GM19328 (cell line): ENCODE data around the gene GRIK3.
"Not testable (repeated sequence)": the region's sequence is repeated elsewhere in the genome, so short reads cannot be mapped to it uniquely, and the experiment has no call there.

Source experiments
- ATAC-seq: cut with Tn5 transposase; IDR thresholded peaks from one replicate; pipeline ENCODE4 v1.9.1; 2021; ENCODE audit warnings: mild to moderate bottlenecking, moderate library complexity; ENCODE audit not compliant: unreplicated experiment

Gene GRIK3

GRCh38 chr1:37034121-37035013 lies at the start of gene GRIK3:
Gene GRIK3, minus strand, starts transcription at chr1:37034515. Its CDS starts 407 bp downstream, at chr1:37034108.
- ATAC-seq: no peak

- ATAC-seq: no peak
Observed at GRCh38 chr1:37084013-37084412, 49.7 kb upstream of the GRIK3 start.

- ATAC-seq: no peak
Observed at GRCh38 chr1:37083603-37084002, 49.3 kb upstream of the GRIK3 start.

DNA sequence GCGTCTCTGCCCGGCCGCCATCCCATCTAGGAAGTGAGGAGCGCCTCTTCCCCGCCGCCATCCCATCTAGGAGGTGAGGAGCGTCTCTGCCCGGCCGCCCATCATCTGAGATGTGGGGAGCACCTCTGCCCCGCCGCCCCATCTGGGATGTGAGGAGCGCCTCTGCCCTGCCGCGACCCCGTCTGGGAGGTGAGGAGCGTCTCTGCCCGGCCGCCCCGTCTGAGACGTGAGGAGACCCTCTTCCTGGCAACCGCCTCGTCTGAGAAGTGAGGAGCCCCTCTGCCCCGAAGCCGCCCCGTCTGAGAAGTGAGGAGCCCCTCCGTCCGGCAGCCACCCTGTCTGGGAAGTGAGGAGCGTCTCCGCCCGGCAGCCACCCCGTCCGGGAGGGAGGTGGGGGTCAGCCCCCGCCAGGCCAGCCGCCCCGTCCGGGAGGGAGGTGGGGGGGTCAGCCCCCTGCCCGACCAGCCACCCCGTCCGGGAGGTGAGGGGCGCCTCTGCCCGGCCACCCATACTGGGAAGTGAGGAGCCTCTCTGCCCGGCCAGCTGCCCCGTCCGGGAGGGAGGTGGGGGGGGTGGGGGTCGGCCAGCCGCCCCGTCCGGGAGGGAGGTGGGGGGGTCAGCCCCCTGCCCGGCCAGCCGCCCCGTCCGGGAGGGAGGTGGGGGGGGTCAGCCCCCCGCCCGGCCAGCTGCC lies 46.1 kb upstream of the GRIK3 start:
- not testable (repeated sequence) for ATAC-seq

- ATAC-seq: no peak
Observed at GRCh38 chr1:37078866-37079265, 44.6 kb upstream of the GRIK3 start.

DNA sequence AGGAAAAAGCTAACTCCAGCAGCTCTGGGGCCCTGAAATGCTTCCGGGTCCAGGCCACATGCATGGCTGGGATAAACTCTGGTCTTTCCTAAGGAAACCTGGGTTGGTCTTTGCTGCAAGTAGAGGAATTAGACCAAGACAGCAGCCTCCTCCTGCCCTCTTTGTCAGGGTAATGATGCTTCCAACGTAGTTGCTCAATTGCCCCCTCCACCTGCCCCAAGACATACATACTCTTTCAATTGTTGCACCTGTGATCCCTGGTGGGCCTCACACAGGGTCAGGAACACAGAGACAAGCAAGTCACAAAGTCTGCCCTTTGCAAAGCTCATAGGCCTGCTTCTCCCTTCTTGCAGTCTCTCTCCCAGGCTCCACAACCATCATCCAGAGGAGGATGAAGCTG lies 41.9 kb upstream of the GRIK3 start:
- no peak for ATAC-seq

DNA sequence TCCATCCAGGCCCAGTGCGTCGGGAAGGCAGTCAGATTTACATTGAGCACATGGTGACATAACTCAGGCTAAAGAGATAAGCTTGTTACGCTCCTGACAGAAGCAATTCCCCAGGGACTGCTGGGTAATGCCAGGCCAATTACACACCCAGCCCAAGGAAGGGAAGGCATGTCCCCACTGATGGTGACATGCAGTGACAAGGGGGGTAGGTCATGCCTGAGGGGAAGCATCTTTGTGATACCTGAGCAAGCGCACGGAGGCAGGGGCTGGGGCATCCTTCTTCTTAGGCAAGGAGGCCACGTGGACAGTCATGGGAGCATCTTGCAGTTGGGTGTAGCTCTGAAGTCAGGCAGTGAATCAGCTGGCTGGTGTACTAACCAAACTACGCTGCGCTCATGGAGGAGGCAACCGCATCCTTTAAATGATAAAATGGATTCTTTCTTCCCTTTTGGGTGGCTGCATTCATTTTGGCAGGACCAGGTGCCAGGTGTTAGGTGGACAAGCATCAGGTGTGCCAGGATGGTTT lies 39.6 kb upstream of the GRIK3 start:
- no peak for ATAC-seq

GRCh38 chr1:37073152-37073853 lies 39.0 kb upstream of the GRIK3 start:
- no peak for ATAC-seq

DNA sequence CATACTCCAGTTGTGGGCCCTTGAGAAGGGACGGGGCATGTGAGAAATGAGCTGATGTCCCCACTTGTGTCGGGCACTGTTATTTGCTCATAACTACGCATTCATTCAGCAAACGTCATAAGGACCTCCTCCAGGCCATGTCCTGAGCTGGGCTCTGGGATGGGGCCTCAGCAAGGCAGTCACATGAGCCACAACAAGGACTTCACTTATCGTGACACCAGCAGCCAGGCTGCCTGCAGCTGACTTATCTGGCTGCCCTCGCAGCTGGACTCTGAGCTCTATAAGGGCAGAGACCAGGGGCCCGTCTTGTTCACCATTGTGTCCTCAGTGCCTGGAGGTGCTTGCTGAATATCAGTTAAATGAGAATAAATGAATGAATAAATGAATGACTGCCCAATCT lies 37.5 kb upstream of the GRIK3 start:
- no peak for ATAC-seq

GRCh38 chr1:37070126-37070525 lies 35.8 kb upstream of the GRIK3 start:
- ATAC-seq: no peak

GRCh38 chr1:37069406-37069805 lies 35.1 kb upstream of the GRIK3 start:
- no peak for ATAC-seq

DNA sequence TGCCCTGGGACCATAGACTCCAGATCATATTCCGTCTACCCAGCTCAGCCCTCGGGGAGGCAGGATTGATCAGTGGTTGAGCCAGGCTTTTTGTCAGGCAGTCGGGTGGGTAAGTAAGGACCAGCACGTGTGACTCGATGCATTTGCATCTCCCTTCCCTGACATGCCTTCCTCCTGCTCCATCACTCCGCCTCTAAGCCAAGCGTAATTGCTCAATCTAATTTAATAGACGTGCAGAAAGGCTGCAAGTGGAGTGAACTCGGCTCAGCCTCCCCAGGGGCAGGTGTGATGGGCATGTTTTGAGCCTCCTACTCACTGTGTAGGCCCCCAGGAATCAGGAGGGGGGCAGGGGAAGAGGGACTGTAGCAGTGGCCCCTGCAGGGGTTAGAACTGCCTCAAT lies 34.6 kb upstream of the GRIK3 start:
- no peak for ATAC-seq

DNA sequence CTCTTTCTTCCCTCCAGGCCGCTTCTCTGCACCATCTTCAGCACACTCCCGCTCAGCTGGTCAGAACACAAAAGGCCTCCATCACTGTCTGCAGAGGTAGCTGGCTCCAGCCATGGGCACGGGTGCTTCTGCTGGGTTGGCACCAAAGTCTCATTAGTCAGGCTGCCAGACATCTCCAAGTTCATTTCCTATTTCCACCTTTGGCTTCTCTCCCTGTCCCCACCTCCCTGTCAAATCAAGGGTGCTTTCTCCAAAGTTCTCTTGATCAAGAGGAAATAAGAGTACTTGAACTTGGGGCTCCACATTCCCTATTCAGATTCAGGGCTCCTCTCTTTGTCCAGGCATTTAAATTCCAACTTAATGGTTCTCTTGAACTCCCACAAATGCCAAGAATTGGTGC lies 33.9 kb upstream of the GRIK3 start:
- ATAC-seq: no peak

DNA sequence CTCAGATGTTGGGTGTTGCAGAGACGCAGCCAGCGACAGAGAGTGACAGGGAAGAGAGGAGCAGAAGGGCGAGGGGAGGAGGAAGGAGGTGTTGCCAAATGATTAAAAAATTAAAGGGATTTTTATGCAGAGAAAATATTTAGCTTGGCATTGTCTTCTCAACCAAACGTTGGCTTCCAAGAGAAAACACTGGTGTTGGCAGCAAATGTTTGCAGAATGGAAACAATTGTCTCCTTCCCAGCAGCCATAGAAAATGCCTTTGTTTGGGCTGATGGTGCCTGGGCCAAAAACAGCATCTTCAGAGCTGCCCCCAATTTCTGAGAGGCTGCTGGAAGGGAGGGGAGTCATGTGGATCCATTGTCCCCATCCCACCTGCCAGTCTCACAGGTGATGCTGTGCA lies 29.7 kb upstream of the GRIK3 start:
- ATAC-seq: no peak

GRCh38 chr1:37059346-37059745 lies 25.0 kb upstream of the GRIK3 start:
- ATAC-seq: no peak

DNA sequence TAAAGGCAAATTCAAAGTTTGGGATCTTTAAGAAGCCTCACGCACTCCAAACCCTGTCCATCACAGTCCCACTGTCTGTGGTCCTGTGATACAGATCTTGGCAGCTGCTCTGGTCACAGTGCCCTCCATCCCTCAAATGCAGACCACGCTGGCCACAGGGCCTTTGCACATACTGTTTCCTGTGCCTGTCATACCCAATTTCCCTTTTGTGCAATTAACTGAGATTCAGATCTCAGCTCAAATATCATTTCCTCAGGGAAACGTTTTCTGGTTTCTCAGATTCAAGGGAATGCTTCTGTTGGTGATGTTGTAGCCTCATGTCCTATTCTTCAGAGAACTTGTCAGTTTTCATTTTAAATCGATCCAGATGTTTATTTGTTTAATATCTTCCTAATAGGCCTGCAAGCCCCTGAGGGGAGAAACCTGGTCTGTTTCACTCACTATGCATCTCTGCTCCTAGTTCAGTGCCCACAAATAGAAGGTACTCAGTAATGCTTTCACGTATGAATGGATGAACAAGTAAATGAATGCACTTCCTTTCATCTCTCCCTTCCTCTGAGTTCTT lies 24.2 kb upstream of the GRIK3 start:
- no peak for ATAC-seq

DNA sequence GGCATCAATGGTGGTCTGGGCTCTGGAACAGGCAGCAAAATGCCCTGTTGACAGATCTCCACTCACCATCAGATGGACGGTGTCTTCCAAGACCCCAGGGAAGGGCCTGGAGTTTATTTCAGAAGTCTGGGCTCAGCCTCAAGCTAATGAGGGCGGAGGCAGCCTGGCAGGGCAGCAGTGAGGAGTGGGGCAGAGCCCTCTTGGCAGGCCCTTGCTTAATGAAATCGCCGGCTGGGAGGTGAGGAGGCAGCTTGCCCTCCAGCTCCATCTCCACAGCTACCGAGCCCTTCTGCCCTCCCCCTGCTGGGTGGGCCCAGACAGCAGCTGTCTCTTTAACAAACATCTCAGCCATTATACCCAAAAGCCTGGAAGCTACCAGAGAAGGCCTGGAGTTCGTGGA lies 22.0 kb upstream of the GRIK3 start:
- ATAC-seq: no peak

DNA sequence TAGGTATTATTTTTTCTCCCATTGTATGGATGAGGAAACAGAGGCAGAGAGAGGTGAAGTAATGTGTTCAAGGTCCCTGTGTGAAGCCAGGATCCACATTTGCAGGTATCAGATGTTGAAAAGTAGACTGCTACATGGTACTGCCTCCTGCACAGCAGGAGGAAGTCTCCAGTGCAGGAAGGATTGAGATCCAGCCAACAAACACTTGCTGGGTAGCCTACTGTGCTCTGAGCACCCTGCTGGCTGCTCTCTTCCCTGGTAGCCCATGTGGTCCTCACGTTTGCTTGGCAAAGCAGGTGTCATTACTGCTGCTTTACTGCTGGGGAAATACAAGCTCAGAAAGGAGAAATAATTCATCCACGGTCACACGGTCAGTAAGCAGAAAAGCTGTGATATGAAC lies 21.3 kb upstream of the GRIK3 start:
- no peak for ATAC-seq

DNA sequence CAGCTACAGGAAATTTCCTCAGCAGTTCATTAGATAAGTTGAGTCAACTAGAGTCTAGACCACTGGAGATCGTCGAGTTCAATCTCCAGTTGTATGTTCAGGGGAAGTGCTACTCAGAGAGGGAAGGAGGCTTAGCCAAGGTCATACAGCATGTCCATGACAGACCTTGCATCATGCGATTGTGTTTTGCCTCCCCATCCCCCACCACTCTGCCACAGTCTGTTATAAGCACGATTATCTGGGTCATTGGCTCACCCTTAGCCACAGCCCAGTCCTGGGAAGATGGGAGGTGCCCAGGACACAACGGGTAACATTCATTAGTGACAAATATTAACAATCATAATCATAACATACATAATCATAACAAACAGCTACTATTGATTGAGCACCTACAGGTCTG lies 18.9 kb upstream of the GRIK3 start:
- ATAC-seq: no peak

GRCh38 chr1:37052120-37052519 lies 17.8 kb upstream of the GRIK3 start:
- no peak for ATAC-seq

- no peak for ATAC-seq
Observed at GRCh38 chr1:37051346-37051745, 17.0 kb upstream of the GRIK3 start.
